ENCODE results near the gene LAIR2.

LAIR2 gene

GRCh38 chr19:54502518-54503048 is at the start of gene LAIR2:
Gene LAIR2, plus strand, starts transcription at chr19:54502831. Its CDS starts 88 bp downstream, at chr19:54502919.
- no peak for DNase-seq

GRCh38 chr19:54453921-54454780 is 48.5 kb upstream of the LAIR2 start:
- no peak for DNase-seq

- DNase-seq = no peak
Observed at GRCh38 chr19:54454781-54455675, 47.6 kb upstream of the LAIR2 start.

- no peak for DNase-seq
Observed at GRCh38 chr19:54455786-54456422, 46.7 kb upstream of the LAIR2 start.

- DNase-seq = no peak
Observed at GRCh38 chr19:54456423-54457373, 45.9 kb upstream of the LAIR2 start.

- DNase-seq = no peak
Observed at GRCh38 chr19:54457773-54458647, 44.6 kb upstream of the LAIR2 start.

- DNase-seq = no peak
Observed at GRCh38 chr19:54458648-54459281, 43.9 kb upstream of the LAIR2 start.

GRCh38 chr19:54459282-54460229 is 43.1 kb upstream of the LAIR2 start:
- no peak for DNase-seq

GRCh38 chr19:54460230-54461005 is 42.2 kb upstream of the LAIR2 start:
- peak in 1 of 2 experiments; percentile 50 for DNase-seq

- no peak for DNase-seq
Observed at GRCh38 chr19:54461210-54461609, 41.4 kb upstream of the LAIR2 start.

- DNase-seq = no peak
Observed at GRCh38 chr19:54461613-54462012, 41.0 kb upstream of the LAIR2 start.

- DNase-seq = peak in 1 of 2 experiments; percentile 66
Observed at GRCh38 chr19:54462047-54462654, 40.5 kb upstream of the LAIR2 start.

- DNase-seq = peak; percentile 70 to 90
Observed at GRCh38 chr19:54462655-54463530, 39.7 kb upstream of the LAIR2 start.

- DNase-seq = peak; percentile 100
Observed at GRCh38 chr19:54463531-54464043, 39.0 kb upstream of the LAIR2 start, which contains the start of gene LENG9. Gene LENG9, minus strand, starts transcription at chr19:54463778. Its CDS starts 252 bp downstream, at chr19:54463526.

- DNase-seq = peak; percentile 100
Observed at GRCh38 chr19:54464044-54464629, 38.5 kb upstream of the LAIR2 start.
